IPS-15b (cell line): ENCODE results near the gene TLE1.

Source experiments
- H3K27me3 ChIP-seq: one replicate; pipeline ENCODE4 v1.6.1; 2013; ENCODE audit warnings: low read length; ENCODE audit not compliant: control insufficient read depth, insufficient read depth
- H3K36me3 ChIP-seq: one replicate; pipeline ENCODE4 v1.6.1; 2013; ENCODE audit warnings: low read length; ENCODE audit not compliant: control insufficient read depth, insufficient read depth
- H3K4me1 ChIP-seq: one replicate; pipeline ENCODE4 v1.6.1; 2013; ENCODE audit warnings: mild to moderate bottlenecking, low read length; ENCODE audit not compliant: control insufficient read depth, insufficient read depth
- H3K4me3 ChIP-seq: one replicate; pipeline ENCODE4 v1.5.1; 2013; ENCODE audit warnings: low read depth, low read length
- H3K9ac ChIP-seq: one replicate; pipeline ENCODE4 v1.6.1; 2013; ENCODE audit warnings: low read depth, mild to moderate bottlenecking, low read length
- H3K9me3 ChIP-seq: one replicate; pipeline ENCODE4 v1.6.1; 2013; ENCODE audit warnings: mild to moderate bottlenecking, low read length; ENCODE audit not compliant: control insufficient read depth, insufficient read depth

The TLE1 gene

DNA sequence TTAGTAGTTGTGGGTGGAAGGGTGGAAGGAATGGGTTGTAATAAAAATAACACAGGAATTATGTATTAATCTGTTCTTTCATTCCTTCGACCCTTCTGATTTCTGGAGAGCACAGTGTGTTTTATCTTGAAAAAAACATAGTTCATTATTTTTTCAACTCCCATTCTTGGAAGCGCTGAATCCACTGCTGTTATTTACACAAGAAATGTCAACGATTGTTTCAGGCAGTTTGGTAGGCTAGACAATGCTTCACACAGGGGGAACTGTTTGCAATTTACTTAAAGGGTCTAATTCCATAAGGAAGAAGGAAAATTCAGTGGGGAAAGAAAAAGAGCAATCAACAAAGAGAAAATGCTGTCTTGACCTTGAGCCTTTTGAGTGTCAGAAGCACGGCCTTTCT, 142.9 kb downstream of the TLE1 start:
- H3K4me1 ChIP-seq, result peaks cover 24% of the 10 kb centered on the region
- no peak overlapping the region for H3K9ac ChIP-seq

GRCh38 chr9:81543695-81544094, 145.7 kb downstream of the TLE1 start:
- Histone ChIP-seq H3K4me1 (peaks cover 10% of the 10 kb centered on the region), H3K36me3 (no peaks in the 10 kb centered on the region)

More for the DNA sequence above, 142.9 kb downstream of the TLE1 start:
- Histone ChIP-seq H3K9me3 (no peaks in the 10 kb centered on the region), H3K4me3 (no peak overlapping the region), H3K36me3 (no peaks in the 10 kb centered on the region), H3K27me3 (no peaks in the 10 kb centered on the region)

DNA sequence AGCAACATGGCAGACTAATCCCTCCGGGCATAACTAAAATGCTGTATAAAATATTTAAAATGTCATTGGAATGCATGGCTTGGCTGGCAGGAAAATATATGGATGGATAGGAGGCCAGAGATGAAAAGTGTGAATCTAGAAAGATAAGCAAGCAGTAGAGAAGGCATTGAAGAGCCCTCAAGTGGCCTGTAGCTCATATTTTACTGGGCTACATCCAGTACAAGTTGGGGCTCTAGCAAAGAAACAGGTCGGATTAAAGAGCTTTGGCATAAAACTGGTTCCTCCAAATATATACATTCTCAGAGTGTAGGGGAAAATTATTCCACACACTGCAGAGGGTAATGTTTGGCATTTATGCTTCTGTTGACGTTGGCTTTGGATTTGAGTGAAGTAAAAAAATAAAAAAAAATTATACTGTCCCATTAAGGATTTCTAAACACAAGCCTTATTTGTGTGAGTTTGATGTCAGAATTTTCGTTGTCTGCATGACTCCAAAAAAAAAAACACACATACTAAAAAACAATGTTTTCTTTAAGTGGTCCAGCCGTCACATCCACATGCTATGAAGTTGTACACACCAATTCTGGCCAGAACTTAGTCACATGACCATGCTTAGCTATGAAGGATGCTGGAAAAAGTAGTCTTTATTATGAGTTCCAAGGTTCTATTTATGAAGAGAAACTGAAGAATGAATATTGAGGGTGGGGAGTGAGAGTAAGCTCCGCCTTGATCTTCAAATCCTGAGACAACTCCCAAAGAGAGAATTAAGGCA, 147.0 kb downstream of the TLE1 start:
- H3K9ac ChIP-seq, result no peak overlapping the region
- H3K27me3 ChIP-seq, result no peaks in the 10 kb centered on the region
- H3K36me3 ChIP-seq, result no peaks in the 10 kb centered on the region
- peaks cover 7% of the 10 kb centered on the region for H3K4me1 ChIP-seq
- no peaks in the 10 kb centered on the region for H3K9me3 ChIP-seq
- no peak overlapping the region for H3K4me3 ChIP-seq

More at GRCh38 chr9:81543695-81544094, 145.7 kb downstream of the TLE1 start:
- no peak overlapping the region for H3K9ac ChIP-seq
- no peaks in the 10 kb centered on the region for H3K27me3 ChIP-seq
- H3K9me3 ChIP-seq, result no peaks in the 10 kb centered on the region
- H3K4me3 ChIP-seq, result no peak overlapping the region

DNA sequence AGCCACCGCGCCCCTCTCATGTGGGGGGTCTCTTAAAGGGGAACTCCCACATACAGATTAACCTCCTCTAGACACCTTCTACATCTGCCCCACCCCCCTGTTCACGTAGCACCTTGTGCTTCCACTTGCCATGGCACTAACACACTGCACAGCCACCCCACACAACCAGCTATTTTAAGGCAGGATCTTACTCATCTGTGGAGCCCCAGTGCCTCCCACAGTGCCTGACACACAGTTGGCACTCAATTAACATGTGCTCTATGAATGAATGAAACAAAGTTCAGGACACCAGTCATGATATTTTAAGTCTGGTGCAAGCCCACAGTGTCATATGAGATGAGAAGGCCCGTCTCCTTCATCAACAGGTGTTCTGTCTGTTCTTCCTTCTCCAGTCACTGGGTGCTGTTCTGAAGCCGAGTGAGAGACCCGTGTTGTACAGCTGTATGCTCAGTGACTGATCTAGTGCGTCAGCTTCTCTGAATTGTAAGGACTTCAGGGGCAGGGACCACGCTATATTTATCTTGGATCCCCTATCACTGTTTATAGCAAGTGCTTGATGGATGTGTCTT, 149.1 kb downstream of the TLE1 start:
- Histone ChIP-seq H3K36me3 (no peaks in the 10 kb centered on the region), H3K9me3 (no peaks in the 10 kb centered on the region), H3K9ac (no peak overlapping the region), H3K4me3 (no peak overlapping the region), H3K27me3 (no peaks in the 10 kb centered on the region), H3K4me1 (peaks cover 2% of the 10 kb centered on the region)

DNA sequence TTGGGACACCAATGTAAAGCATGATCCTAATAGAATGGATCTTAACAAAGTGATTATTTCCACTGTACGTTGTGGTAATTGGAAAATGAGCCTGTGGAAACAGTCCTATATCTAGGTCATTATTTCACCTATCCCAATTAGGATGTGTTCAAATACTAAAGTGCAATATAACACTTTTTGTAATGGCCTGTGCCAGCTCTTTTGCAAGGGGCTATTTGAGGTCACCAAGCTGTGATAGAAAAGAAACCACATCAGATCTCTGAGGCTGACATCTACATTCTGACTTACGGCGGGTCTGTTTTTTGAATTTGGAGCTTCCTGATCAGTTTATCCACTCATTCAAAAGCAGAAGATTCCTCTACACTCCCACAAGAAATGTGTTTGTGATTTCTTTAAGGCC, 150.0 kb downstream of the TLE1 start:
- H3K4me3 ChIP-seq, result no peak overlapping the region
- H3K9me3 ChIP-seq, result no peaks in the 10 kb centered on the region
- no peaks in the 10 kb centered on the region for H3K27me3 ChIP-seq
- H3K4me1 ChIP-seq, result peaks cover 4% of the 10 kb centered on the region
- no peak overlapping the region for H3K9ac ChIP-seq
- no peaks in the 10 kb centered on the region for H3K36me3 ChIP-seq

DNA sequence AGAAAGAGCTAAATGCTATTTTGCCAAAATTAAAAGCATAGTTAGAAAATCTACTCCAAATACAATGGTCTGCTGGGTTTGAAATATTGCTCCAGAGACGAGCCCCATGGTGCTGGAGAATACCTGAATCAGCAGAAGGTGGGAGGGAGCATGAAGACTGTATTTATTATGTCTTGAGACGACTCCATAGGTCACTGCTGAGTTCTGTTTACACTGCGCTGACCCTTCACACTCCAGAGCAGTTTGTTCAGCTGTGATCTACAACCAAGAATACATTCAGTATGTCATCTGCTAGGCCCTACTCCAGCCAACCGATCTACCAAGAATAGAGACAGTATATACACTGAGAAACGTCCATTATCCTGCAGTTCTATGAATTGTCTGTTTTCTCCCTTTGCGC, 150.5 kb downstream of the TLE1 start:
- Histone ChIP-seq H3K4me3 (no peak overlapping the region), H3K9me3 (no peaks in the 10 kb centered on the region), H3K36me3 (no peaks in the 10 kb centered on the region), H3K27me3 (no peaks in the 10 kb centered on the region), H3K4me1 (peaks cover 7% of the 10 kb centered on the region), H3K9ac (no peak overlapping the region)

GRCh38 chr9:81537964-81538363, 151.4 kb downstream of the TLE1 start:
- peaks cover 11% of the 10 kb centered on the region for H3K4me1 ChIP-seq
- H3K9me3 ChIP-seq, result no peaks in the 10 kb centered on the region
- H3K4me3 ChIP-seq, result no peak overlapping the region
- no peaks in the 10 kb centered on the region for H3K36me3 ChIP-seq
- no peaks in the 10 kb centered on the region for H3K27me3 ChIP-seq
- no peak overlapping the region for H3K9ac ChIP-seq

DNA sequence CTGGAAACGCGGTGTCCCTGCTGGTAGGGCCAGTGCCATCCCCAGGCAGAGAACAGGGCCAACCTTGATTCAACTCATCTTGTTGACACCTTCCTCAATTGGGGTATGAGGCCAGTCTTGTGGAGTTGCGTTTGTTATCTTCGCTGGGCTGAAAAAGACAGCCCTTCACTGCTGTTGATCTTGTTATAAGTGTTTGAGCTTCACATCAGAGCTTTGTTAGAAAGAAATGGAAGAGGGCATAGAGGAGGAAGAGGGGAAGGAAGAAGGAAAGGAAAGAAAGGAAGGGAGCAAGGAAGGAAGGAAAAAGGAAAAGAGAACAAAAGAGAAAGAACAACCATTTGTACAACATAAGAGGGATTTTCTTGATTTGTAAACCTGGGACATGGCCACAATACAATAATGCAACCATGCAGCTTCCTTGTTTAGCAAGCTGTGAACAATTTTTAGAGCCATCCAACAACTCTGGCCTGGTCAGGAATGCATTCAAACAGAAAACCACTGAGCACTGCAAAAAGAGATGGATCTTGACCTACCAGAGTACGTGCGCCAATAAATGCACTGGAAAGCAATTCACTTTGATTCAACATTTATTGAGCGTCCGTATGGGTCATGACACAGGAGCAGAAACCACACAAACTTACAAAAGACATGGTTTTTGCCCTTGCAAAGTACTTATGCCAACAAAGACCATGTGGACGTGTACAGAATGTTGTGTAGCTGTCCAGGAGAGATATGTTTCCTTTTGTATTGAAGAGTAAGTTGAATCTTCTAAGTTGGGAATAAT, 152.9 kb downstream of the TLE1 start:
- Histone ChIP-seq H3K36me3 (no peaks in the 10 kb centered on the region), H3K9ac (no peak overlapping the region), H3K27me3 (no peaks in the 10 kb centered on the region), H3K9me3 (no peaks in the 10 kb centered on the region), H3K4me1 (peaks cover 11% of the 10 kb centered on the region), H3K4me3 (no peak overlapping the region)

- Histone ChIP-seq H3K36me3 (no peaks in the 10 kb centered on the region), H3K9ac (no peak overlapping the region), H3K27me3 (no peaks in the 10 kb centered on the region), H3K4me1 (peaks cover 11% of the 10 kb centered on the region), H3K9me3 (no peaks in the 10 kb centered on the region), H3K4me3 (no peak overlapping the region)
Measured at GRCh38 chr9:81535542-81536241, 153.7 kb downstream of the TLE1 start.

DNA sequence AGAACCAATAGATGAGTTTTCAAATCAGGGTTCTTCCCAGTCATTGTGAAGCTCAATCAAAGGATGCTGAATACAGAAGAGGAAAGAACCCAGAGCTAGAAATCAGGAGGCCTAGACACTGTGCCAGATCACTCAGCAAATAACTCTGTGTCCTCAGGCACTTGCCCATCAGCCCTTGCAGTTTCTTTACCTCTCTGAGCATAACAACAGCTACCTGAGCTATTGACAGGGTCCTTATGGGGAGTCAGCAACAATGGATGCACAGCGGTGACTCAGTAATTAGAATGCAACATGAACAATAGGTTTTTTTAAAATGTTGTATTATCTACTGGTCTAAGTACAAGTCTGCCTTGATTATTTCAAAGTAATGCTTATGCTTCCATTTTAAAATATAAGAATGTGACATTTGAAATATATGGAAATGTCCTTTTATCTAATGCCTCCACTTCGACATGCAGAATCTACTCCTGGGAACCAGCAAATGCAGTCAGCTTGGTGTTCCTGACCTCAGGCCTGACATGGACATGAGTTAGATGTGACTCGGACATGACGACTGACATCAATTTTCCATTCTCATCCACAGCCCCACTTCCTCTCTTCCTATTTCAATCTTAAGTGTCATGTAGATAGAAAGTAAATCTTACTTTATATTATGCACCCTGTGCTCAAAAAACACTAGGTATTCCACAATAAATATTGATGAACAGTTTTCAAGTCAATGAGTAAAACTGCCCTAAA, 155.0 kb downstream of the TLE1 start:
- Histone ChIP-seq H3K4me1 (peaks cover 15% of the 10 kb centered on the region), H3K9ac (no peak overlapping the region), H3K36me3 (no peaks in the 10 kb centered on the region), H3K4me3 (no peak overlapping the region), H3K27me3 (no peaks in the 10 kb centered on the region), H3K9me3 (no peaks in the 10 kb centered on the region)
